MM.1S (cell line): ENCODE data around the gene PRDM7.

Source experiments
- EZH2 ChIP-seq: fragments of 300-600 bp; sonication (generic); optimal IDR thresholded peaks from 2 replicates; pipeline ENCODE3; 2017; ENCODE audit warnings: low read depth, mild to moderate bottlenecking, antibody characterized with exemption, low read length, mixed read lengths
- EZH2phosphoT487 ChIP-seq: fragments of 300-600 bp; sonication (generic); IDR thresholded peaks from 2 replicates; pipeline ENCODE4 v1.6.1; 2018; ENCODE audit warnings: antibody characterized with exemption, low read length
- TF ChIP-seq, protein P1 (sequence below): fragments of 300-600 bp; sonication (generic); IDR thresholded peaks from 2 replicates; pipeline ENCODE4 v1.5.1; 2016; ENCODE audit warnings: antibody characterized with exemption, low read length, mixed read lengths

GRCh38 chr16:90055371-90055770, 21.8 kb downstream of the PRDM7 start:
- TF ChIP-seq EZH2 (no peak), EZH2phosphoT487 (no peak)
- TF ChIP-seq, protein P1, sequence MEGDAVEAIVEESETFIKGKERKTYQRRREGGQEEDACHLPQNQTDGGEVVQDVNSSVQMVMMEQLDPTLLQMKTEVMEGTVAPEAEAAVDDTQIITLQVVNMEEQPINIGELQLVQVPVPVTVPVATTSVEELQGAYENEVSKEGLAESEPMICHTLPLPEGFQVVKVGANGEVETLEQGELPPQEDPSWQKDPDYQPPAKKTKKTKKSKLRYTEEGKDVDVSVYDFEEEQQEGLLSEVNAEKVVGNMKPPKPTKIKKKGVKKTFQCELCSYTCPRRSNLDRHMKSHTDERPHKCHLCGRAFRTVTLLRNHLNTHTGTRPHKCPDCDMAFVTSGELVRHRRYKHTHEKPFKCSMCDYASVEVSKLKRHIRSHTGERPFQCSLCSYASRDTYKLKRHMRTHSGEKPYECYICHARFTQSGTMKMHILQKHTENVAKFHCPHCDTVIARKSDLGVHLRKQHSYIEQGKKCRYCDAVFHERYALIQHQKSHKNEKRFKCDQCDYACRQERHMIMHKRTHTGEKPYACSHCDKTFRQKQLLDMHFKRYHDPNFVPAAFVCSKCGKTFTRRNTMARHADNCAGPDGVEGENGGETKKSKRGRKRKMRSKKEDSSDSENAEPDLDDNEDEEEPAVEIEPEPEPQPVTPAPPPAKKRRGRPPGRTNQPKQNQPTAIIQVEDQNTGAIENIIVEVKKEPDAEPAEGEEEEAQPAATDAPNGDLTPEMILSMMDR, result no peak
